BE2C (cell line): Measurements from ENCODE around the gene TCEAL4.
A peak's percentile ranks its signal among the peaks of the same experiment; 100 is the strongest.

Experiments used
- DNase-seq: peaks from one replicate; pipeline ENCODE4 v3.0.0-alpha.2; 2020
- H3K27me3 ChIP-seq: fragments of 250-450 bp; sonication (Bioruptor Pico); 2 replicates; pipeline ENCODE4 v1.5.1; 2020; ENCODE audit warnings: mild to moderate bottlenecking
- H3K36me3 ChIP-seq: fragments of 250-450 bp; sonication (Bioruptor Pico); 2 replicates; pipeline ENCODE4 v1.5.1; 2020; ENCODE audit warnings: mild to moderate bottlenecking
- H3K4me1 ChIP-seq: fragments of 250-450 bp; sonication (Bioruptor Pico); 2 replicates; pipeline ENCODE4 v1.5.1; 2020
- H3K4me3 ChIP-seq: 2 replicates; pipeline ENCODE4 v1.5.1; 2011; ENCODE audit warnings: low read depth, low read length
- H3K9me3 ChIP-seq: fragments of 250-450 bp; sonication (Bioruptor Pico); 2 replicates; pipeline ENCODE4 v1.5.1; 2020
- CTCF ChIP-seq: IDR thresholded peaks from 2 replicates; pipeline ENCODE4 v1.5.1; 2012; ENCODE audit warnings: mild to moderate bottlenecking, low read depth, low read length

The TCEAL4 gene

GRCh38 chrX:103624111-103624510 is 38.8 kb downstream of the TCEAL4 start:
- no peaks in the 10 kb centered on the region for H3K36me3 ChIP-seq
- no peak for DNase-seq
- H3K27me3 ChIP-seq, result no peaks in the 10 kb centered on the region
- no peaks in the 10 kb centered on the region for H3K9me3 ChIP-seq
- H3K4me3 ChIP-seq, result no peak overlapping the region
- no peaks in the 10 kb centered on the region for H3K4me1 ChIP-seq
- TF ChIP-seq CTCF, result no peak

DNA sequence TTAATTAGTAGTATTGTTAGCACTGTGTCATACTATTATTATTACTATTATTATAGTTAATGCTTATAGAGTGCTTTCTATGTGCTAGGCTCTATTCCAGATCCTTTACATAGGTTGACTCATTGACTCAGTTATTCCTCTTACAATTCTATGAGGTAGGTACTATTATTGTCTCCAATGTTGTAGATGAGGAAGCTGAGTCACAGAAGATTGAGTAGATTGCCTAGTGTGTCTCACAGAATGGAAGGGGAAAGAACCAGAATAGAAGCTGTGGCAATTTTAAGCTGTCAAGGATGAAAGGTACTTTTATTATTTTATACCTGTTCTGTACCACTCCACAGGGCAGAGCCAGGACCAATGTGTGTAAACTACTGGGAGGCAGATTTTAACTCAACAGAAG is 41.5 kb downstream of the TCEAL4 start:
- Histone ChIP-seq H3K9me3 (no peaks in the 10 kb centered on the region), H3K36me3 (no peaks in the 10 kb centered on the region), H3K4me1 (no peaks in the 10 kb centered on the region), H3K4me3 (no peak overlapping the region), H3K27me3 (no peaks in the 10 kb centered on the region)
- no peak for DNase-seq
- no peak for TF ChIP-seq CTCF

GRCh38 chrX:103628386-103629317 is 43.3 kb downstream of the TCEAL4 start, which contains the start of gene TCEAL1:
TCEAL1 (plus strand) TSS chrX:103628975; CDS start chrX:103629917, 942 bp downstream.
- Histone ChIP-seq H3K9me3 (no peaks in the 10 kb centered on the region), H3K4me1 (no peaks in the 10 kb centered on the region), H3K27me3 (no peaks in the 10 kb centered on the region), H3K36me3 (no peaks in the 10 kb centered on the region), H3K4me3 (peak within 1 kb of the TSS; percentile 82)
- TF ChIP-seq CTCF, result no peak
- peak; percentile 52 for DNase-seq

- Histone ChIP-seq H3K36me3 (no peaks in the 10 kb centered on the region), H3K9me3 (no peaks in the 10 kb centered on the region), H3K27me3 (no peaks in the 10 kb centered on the region), H3K4me1 (no peaks in the 10 kb centered on the region), H3K4me3 (peak overlapping the region; percentile 82)
- peak; percentile 73 for DNase-seq
- TF ChIP-seq CTCF, result peak; percentile 68
Measured at GRCh38 chrX:103629318-103630170, 44.2 kb downstream of the TCEAL4 start.

- TF ChIP-seq CTCF, result no peak
- no peak for DNase-seq
- Histone ChIP-seq H3K27me3 (no peaks in the 10 kb centered on the region), H3K4me1 (no peaks in the 10 kb centered on the region), H3K36me3 (no peaks in the 10 kb centered on the region), H3K4me3 (peak overlapping the region; percentile 82), H3K9me3 (no peaks in the 10 kb centered on the region)
Measured at GRCh38 chrX:103630171-103630511, 44.8 kb downstream of the TCEAL4 start.
